Caco-2 (cell line): ENCODE results near the gene E2F8. TPM values are rescaled to one million over a fixed set of nuclear protein-coding genes. Genes with fewer than 3 reads are reported as not detected.

Experiments
- BruUV-seq: library from RNA; stranded (reverse); fragments of 400-500 nt; replicated peaks from 2 replicates; lab custom pipeline; 2021; lab: Mats Ljungman, UMichigan
- CTCF ChIA-PET: fragments of 300-600 bp; sonication (Branson Sonifier 250); formaldehyde crosslinking; loops from one replicate; lab custom pipeline; 2022; ENCODE audit warnings: antibody characterized with exemption; lab: Charles Lee
- POLR2A ChIA-PET: fragments of 300-600 bp; sonication (Branson Sonifier 250); formaldehyde crosslinking; loops from one replicate; lab custom pipeline; 2022; ENCODE audit warnings: antibody characterized with exemption; lab: Charles Lee
- DNase-seq, 2 experiments: peaks; one replicate each; pipeline versions ENCODE4 v3.0.0 to v3.0.0-alpha.2; 2020 to 2022
- H3K27me3 ChIP-seq: replicated peaks from 2 replicates; pipeline ENCODE4 v1.6.0; 2011; ENCODE audit warnings: low read length; ENCODE audit not compliant: control insufficient read depth, insufficient read depth
- H3K36me3 ChIP-seq: 2 replicates; pipeline ENCODE4 v1.5.1; 2011; ENCODE audit warnings: low read length; ENCODE audit not compliant: control insufficient read depth, insufficient read depth
- H3K4me1 ChIP-seq: fragments of 250-450 bp; sonication (Bioruptor Pico); 2 replicates; pipeline ENCODE4 v1.5.1; 2020; ENCODE audit warnings: mild to moderate bottlenecking
- H3K4me3 ChIP-seq: 2 replicates; pipeline ENCODE4 v1.5.1; 2011; ENCODE audit warnings: low read depth, mild to moderate bottlenecking, control low read depth, low read length
- H3K9me3 ChIP-seq: fragments of 250-450 bp; sonication (Bioruptor Pico); 2 replicates; pipeline ENCODE4 v1.5.1; 2020; ENCODE audit warnings: mild to moderate bottlenecking, moderate library complexity
- H3K27ac Mint-ChIP-seq: one replicate; pipeline ENCODE4 v1.8.0; 2022; ENCODE audit warnings: mixed read lengths; ENCODE audit not compliant: unreplicated experiment
- H3K27me3 Mint-ChIP-seq: one replicate; pipeline ENCODE4 v1.8.0; 2022; ENCODE audit warnings: mixed read lengths; ENCODE audit not compliant: insufficient read depth, unreplicated experiment
- H3K36me3 Mint-ChIP-seq: one replicate; pipeline ENCODE4 v1.8.0; 2022; ENCODE audit warnings: mild to moderate bottlenecking, mixed read lengths; ENCODE audit not compliant: insufficient read depth, unreplicated experiment
- H3K4me1 Mint-ChIP-seq: one replicate; pipeline ENCODE4 v1.8.0; 2022; ENCODE audit warnings: low read depth, mixed read lengths; ENCODE audit not compliant: unreplicated experiment
- H3K4me3 Mint-ChIP-seq: one replicate; pipeline ENCODE4 v1.8.0; 2022; ENCODE audit warnings: mild to moderate bottlenecking, moderate library complexity, mixed read lengths; ENCODE audit not compliant: unreplicated experiment
- H3K9me3 Mint-ChIP-seq: one replicate; pipeline ENCODE4 v1.8.0; 2022; ENCODE audit warnings: mixed read lengths; ENCODE audit not compliant: unreplicated experiment
- CTCF ChIP-seq, 2 experiments: fragments of 200-600 bp in 1 of 2; IDR thresholded peaks; 1 replicate in 1 of 2; 2 replicates in 1 of 2; pipeline versions ENCODE4 v1.5.1 to v1.8.0; 2011 to 2022; ENCODE audit warnings: antibody characterized with exemption in 1 of 2, control low read depth in 1 of 2, inconsistent platforms in 1 of 2, low read depth in 1 of 2, low read length in 1 of 2, mild to moderate bottlenecking in 1 of 2, moderate library complexity in 1 of 2; ENCODE audit not compliant: insufficient read depth in 1 of 2, severe bottlenecking in 1 of 2, unreplicated experiment in 1 of 2
- intact Hi-C: fragments of 100-400 bp; cut with micrococcal nuclease; formaldehyde crosslinking; loops from one replicate; pipeline ENCODE4 v1.10.0; 2022; ENCODE audit not compliant: unreplicated experiment
- total RNA-seq: library from RNA; stranded (reverse); gene quantifications from 2 replicates; pipeline ENCODE4 v1.2.3, GENCODE V29; 2022

Gene E2F8
- total RNA-seq, 1 experiment from 2014 or later = 38.1 TPM

GRCh38 chr11:19225581-19225980, 15.2 kb downstream of the E2F8 start:
- Mint-ChIP-seq H3K27ac (no peak overlapping the region), H3K36me3 (peaks cover 89% of the 10 kb centered on the region), H3K4me1 (peaks cover 29% of the 10 kb centered on the region), H3K27me3 (no peaks in the 10 kb centered on the region), H3K9me3 (peaks cover 9% of the 10 kb centered on the region), H3K4me3 (no peak overlapping the region)
- intact Hi-C loops = no loop called here
- BruUV-seq = no TSS peak
- H3K9me3 ChIP-seq = no peaks in the 10 kb centered on the region
- peaks cover 28% of the 10 kb centered on the region for H3K4me1 ChIP-seq
- ChIA-PET POLR2A (no interaction called here), CTCF (interaction anchor here (0.6 kb wide), 1 partner anchor 154 kb away, joined by 3 read pairs; no protein-coding TSS in a partner anchor)
- no peak for DNase-seq
- H3K36me3 ChIP-seq = peaks cover 8% of the 10 kb centered on the region
- no peaks in the 10 kb centered on the region for H3K27me3 ChIP-seq
- H3K4me3 ChIP-seq = no peak overlapping the region
- no peak for TF ChIP-seq CTCF (IDR thresholded peaks at IDR 0.05; ENCODE audit: insufficient read depth in 1 of 2, low read depth in 1 of 2, low read length in 1 of 2, severe bottlenecking in 1 of 2, unreplicated experiment in 1 of 2)

GRCh38 chr11:19225123-19225522, 15.6 kb downstream of the E2F8 start:
- Mint-ChIP-seq H3K4me1 (peaks cover 30% of the 10 kb centered on the region), H3K36me3 (peaks cover 84% of the 10 kb centered on the region), H3K9me3 (peaks cover 9% of the 10 kb centered on the region), H3K4me3 (no peak overlapping the region), H3K27ac (no peak overlapping the region), H3K27me3 (no peaks in the 10 kb centered on the region)
- no peak for DNase-seq
- TF ChIP-seq CTCF (IDR thresholded peaks at IDR 0.05; ENCODE audit: insufficient read depth in 1 of 2, low read depth in 1 of 2, low read length in 1 of 2, severe bottlenecking in 1 of 2, unreplicated experiment in 1 of 2) = no peak
- ChIA-PET POLR2A (no interaction called here), CTCF (interaction anchor here (0.6 kb wide), 1 partner anchor 153 kb away, joined by 3 read pairs; no protein-coding TSS in a partner anchor)
- no TSS peak for BruUV-seq
- H3K27me3 ChIP-seq = no peaks in the 10 kb centered on the region
- no peaks in the 10 kb centered on the region for H3K9me3 ChIP-seq
- H3K4me1 ChIP-seq = peaks cover 33% of the 10 kb centered on the region
- peaks cover 8% of the 10 kb centered on the region for H3K36me3 ChIP-seq
- H3K4me3 ChIP-seq = no peak overlapping the region
- intact Hi-C loops = no loop called here

- Mint-ChIP-seq H3K36me3 (peaks cover 46% of the 10 kb centered on the region), H3K4me3 (peak overlapping the region; percentile 1), H3K4me1 (peaks cover 36% of the 10 kb centered on the region), H3K9me3 (peaks cover 9% of the 10 kb centered on the region), H3K27ac (peak overlapping the region; percentile 52), H3K27me3 (no peaks in the 10 kb centered on the region)
- intact Hi-C loops = loop anchor here (1.0 kb wide), 4 partner anchors 12 to 45 kb away; partner anchors contain the start of gene E2F8
- H3K9me3 ChIP-seq = no peaks in the 10 kb centered on the region
- H3K4me3 ChIP-seq = no peak overlapping the region
- no peak for TF ChIP-seq CTCF (IDR thresholded peaks at IDR 0.05; ENCODE audit: insufficient read depth in 1 of 2, low read depth in 1 of 2, low read length in 1 of 2, severe bottlenecking in 1 of 2, unreplicated experiment in 1 of 2)
- ChIA-PET CTCF (interaction anchor here (0.6 to 0.7 kb wide), 2 partner anchors 20 to 144 kb away, joined by 3 to 7 read pairs; partner anchors contain the start of gene E2F8), POLR2A (interaction anchor here (1.0 kb wide), 1 partner anchor 11 kb away, joined by 3 read pairs; no protein-coding TSS in a partner anchor)
- H3K27me3 ChIP-seq = no peaks in the 10 kb centered on the region
- H3K4me1 ChIP-seq = peaks cover 43% of the 10 kb centered on the region
- peak in 1 of 2 experiments; percentile 38 for DNase-seq
- peaks cover 6% of the 10 kb centered on the region for H3K36me3 ChIP-seq
- BruUV-seq = no TSS peak
Measured at GRCh38 chr11:19220903-19221724, 19.6 kb downstream of the E2F8 start.
